ENCODE data around the gene SRCIN1. TPM values are rescaled to one million over a fixed set of nuclear protein-coding genes. Genes with fewer than 3 reads are reported as not detected.

The SRCIN1 gene
- total RNA-seq, 1 experiment from 2014 or later: 25.8 TPM

DNA sequence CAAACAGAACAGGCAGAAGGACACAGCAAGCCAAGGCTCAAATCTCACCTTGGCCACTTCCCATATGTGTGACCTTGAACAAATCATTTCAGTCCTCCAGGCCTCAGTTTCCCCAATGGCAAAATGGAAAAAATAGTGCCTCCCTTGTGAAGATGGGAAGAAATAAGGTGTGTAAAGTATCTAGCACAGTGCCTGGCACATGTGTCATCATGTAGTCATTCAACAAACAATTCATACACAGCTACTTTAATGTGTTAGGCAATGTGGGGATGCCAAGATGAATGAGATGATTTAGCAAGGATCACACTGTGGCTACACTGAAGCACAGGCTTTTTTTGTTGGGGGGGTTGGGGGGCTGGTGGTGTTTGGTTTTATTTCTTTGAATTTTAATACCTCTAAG is 13.3 kb downstream of the SRCIN1 start:
- Histone ChIP-seq H3K4me1 (no peaks in the 10 kb centered on the region), H3K27me3 (replicated peaks; ENCODE audit: control insufficient read depth, insufficient read depth, low read length) (no peaks in the 10 kb centered on the region), H3K4me3 (ENCODE audit: low read depth, low read length) (no peak overlapping the region), H3K9me3 (no peaks in the 10 kb centered on the region), H3K36me3 (ENCODE audit: control insufficient read depth, insufficient read depth, low read length) (no peaks in the 10 kb centered on the region; the same call in 1 of the 2 replicates)
- POLR2A ChIA-PET: no interaction called here
- DNase-seq: no peak
- intact Hi-C loops (cut with micrococcal nuclease; ENCODE audit: unreplicated experiment): no loop called here
- no TSS peak for BruUV-seq (replicated peaks)
- Mint-ChIP-seq H3K4me3 (ENCODE audit: unreplicated experiment) (no peak overlapping the region), H3K4me1 (ENCODE audit: low read depth, unreplicated experiment) (no peaks in the 10 kb centered on the region), H3K36me3 (ENCODE audit: insufficient read depth, unreplicated experiment) (peaks cover 12% of the 10 kb centered on the region), H3K27me3 (ENCODE audit: insufficient read depth, unreplicated experiment) (no peaks in the 10 kb centered on the region), H3K27ac (ENCODE audit: unreplicated experiment) (no peak overlapping the region), H3K9me3 (ENCODE audit: unreplicated experiment) (no peaks in the 10 kb centered on the region)
- TF ChIP-seq, protein P1, sequence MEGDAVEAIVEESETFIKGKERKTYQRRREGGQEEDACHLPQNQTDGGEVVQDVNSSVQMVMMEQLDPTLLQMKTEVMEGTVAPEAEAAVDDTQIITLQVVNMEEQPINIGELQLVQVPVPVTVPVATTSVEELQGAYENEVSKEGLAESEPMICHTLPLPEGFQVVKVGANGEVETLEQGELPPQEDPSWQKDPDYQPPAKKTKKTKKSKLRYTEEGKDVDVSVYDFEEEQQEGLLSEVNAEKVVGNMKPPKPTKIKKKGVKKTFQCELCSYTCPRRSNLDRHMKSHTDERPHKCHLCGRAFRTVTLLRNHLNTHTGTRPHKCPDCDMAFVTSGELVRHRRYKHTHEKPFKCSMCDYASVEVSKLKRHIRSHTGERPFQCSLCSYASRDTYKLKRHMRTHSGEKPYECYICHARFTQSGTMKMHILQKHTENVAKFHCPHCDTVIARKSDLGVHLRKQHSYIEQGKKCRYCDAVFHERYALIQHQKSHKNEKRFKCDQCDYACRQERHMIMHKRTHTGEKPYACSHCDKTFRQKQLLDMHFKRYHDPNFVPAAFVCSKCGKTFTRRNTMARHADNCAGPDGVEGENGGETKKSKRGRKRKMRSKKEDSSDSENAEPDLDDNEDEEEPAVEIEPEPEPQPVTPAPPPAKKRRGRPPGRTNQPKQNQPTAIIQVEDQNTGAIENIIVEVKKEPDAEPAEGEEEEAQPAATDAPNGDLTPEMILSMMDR (IDR thresholded peaks at IDR 0.05; ENCODE audit: insufficient read depth in 1 of 2, low read depth in 1 of 2, low read length in 1 of 2, severe bottlenecking in 1 of 2, unreplicated experiment in 1 of 2): no peak
- CTCF ChIA-PET: no interaction called here

DNA sequence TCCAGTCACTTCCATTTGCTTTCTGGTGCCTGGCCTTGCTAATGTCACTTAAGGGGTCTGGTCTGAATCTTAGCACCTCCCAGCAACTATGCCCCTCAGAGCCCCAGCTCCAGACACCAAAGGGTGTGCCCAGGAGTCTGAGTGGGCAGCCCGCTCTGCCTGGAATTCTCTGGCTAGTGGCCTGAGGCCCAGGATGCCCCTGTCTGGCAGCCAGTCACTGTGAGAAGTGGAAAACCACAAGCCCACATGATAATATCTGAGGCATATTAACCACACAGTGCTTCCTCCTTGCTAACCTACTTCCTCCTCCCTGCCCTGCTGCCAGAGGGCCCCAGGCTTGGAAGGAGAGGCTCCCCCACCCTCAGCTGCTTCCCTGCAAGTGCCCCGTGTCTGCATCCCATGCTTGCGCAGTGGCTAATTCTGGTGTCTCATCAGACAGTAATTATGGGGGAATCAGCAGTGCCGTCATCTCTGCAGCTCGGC is 14.0 kb downstream of the SRCIN1 start:
- Histone ChIP-seq H3K27me3 (replicated peaks; ENCODE audit: control insufficient read depth, insufficient read depth, low read length) (no peaks in the 10 kb centered on the region), H3K4me1 (no peaks in the 10 kb centered on the region), H3K36me3 (ENCODE audit: control insufficient read depth, insufficient read depth, low read length) (no peaks in the 10 kb centered on the region; the same call in 1 of the 2 replicates), H3K4me3 (ENCODE audit: low read depth, low read length) (no peak overlapping the region), H3K9me3 (no peaks in the 10 kb centered on the region)
- Mint-ChIP-seq H3K4me1 (ENCODE audit: low read depth, unreplicated experiment) (no peaks in the 10 kb centered on the region), H3K9me3 (ENCODE audit: unreplicated experiment) (no peaks in the 10 kb centered on the region), H3K36me3 (ENCODE audit: insufficient read depth, unreplicated experiment) (peaks cover 9% of the 10 kb centered on the region), H3K27ac (ENCODE audit: unreplicated experiment) (no peak overlapping the region), H3K27me3 (ENCODE audit: insufficient read depth, unreplicated experiment) (no peaks in the 10 kb centered on the region), H3K4me3 (ENCODE audit: unreplicated experiment) (no peak overlapping the region)
- no peak for DNase-seq
- ChIA-PET CTCF (no interaction called here), POLR2A (no interaction called here)
- intact Hi-C loops (cut with micrococcal nuclease; ENCODE audit: unreplicated experiment): no loop called here
- no TSS peak for BruUV-seq (replicated peaks)
- TF ChIP-seq, protein P1 (IDR thresholded peaks at IDR 0.05; ENCODE audit: insufficient read depth in 1 of 2, low read depth in 1 of 2, low read length in 1 of 2, severe bottlenecking in 1 of 2, unreplicated experiment in 1 of 2): no peak

DNA sequence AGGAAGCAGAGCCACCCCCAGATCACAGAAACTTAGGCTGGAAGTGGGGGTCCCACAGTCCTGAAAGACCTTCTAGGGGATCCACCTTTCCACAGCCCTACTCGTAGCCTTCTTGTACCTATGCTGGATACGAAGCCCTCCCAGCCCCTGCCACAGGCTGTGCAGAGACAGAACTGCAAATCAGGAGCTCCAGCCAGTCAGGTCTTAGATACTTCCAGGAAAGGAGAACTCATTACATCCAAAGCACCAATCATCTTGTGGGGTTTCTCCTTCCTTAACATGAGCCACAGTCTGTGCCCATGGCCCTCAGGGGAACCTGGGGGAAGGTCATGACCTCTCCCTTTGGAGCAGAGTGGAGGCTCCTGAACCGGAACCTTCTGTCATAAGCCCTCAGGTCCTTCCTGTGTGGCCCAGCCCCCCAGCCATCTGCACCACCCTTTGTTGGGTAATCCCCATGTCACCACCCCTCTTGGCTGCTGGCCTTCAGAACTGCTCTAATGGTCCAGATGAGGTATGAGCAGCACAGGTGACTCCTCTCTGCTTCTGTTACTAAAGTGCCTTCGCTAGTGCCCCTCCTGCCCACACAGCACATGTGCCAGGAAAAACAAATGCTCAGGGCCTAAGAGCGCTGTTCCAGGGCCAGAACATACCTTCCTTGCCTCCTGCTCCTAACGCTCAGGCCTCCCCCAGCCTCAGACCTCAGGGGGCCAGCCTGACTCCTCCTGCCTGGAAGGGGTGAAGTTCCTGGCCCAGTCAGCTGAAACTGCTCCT is 14.6 kb downstream of the SRCIN1 start:
- H3K9me3 Mint-ChIP-seq (ENCODE audit: unreplicated experiment): no peaks in the 10 kb centered on the region
- CTCF ChIA-PET: interaction anchor here (1.0 kb wide), 1 partner anchor 33 kb away, joined by 3 read pairs; no protein-coding TSS in a partner anchor
- H3K9me3 ChIP-seq: no peaks in the 10 kb centered on the region
- no peak for DNase-seq
- intact Hi-C loops (cut with micrococcal nuclease; ENCODE audit: unreplicated experiment): no loop called here
- no peaks in the 10 kb centered on the region; the same call in 1 of the 2 replicates for H3K4me1 ChIP-seq
- peaks cover 5% of the 10 kb centered on the region for H3K36me3 Mint-ChIP-seq (ENCODE audit: insufficient read depth, unreplicated experiment)
- H3K36me3 ChIP-seq (ENCODE audit: control insufficient read depth, insufficient read depth, low read length): no peaks in the 10 kb centered on the region; the same call in 1 of the 2 replicates
- H3K4me3 ChIP-seq (ENCODE audit: low read depth, low read length): no peak overlapping the region
- H3K27me3 ChIP-seq (replicated peaks; ENCODE audit: control insufficient read depth, insufficient read depth, low read length): no peaks in the 10 kb centered on the region
- BruUV-seq (replicated peaks): no TSS peak
- no peak overlapping the region for H3K4me3 Mint-ChIP-seq (ENCODE audit: unreplicated experiment)
- no peaks in the 10 kb centered on the region for H3K27me3 Mint-ChIP-seq (ENCODE audit: insufficient read depth, unreplicated experiment)
- TF ChIP-seq, protein P1 (IDR thresholded peaks at IDR 0.05; ENCODE audit: insufficient read depth in 1 of 2, low read depth in 1 of 2, low read length in 1 of 2, severe bottlenecking in 1 of 2, unreplicated experiment in 1 of 2): no peak
- POLR2A ChIA-PET: no interaction called here
- no peak overlapping the region for H3K27ac Mint-ChIP-seq (ENCODE audit: unreplicated experiment)
- H3K4me1 Mint-ChIP-seq (ENCODE audit: low read depth, unreplicated experiment): no peaks in the 10 kb centered on the region
